DND-41 (cell line): ENCODE measurements around the gene POU4F1.
A peak's percentile ranks its signal among the peaks of the same experiment; 100 is the strongest.

ENCODE experiments used
- ATAC-seq: fragments of 200-7000 bp; cut with Tn5 transposase; 3 replicates; pipeline ENCODE4 v1.9.1; 2021; ENCODE audit warnings: low read depth; ENCODE audit not compliant: insufficient read depth
- DNase-seq: peaks from one replicate; pipeline ENCODE4 v3.0.0-alpha.2; 2020
- H2AFZ ChIP-seq: 2 replicates; pipeline ENCODE4 v1.6.0; 2012; ENCODE audit warnings: low read depth, low read length
- H3K27ac ChIP-seq: 2 replicates; pipeline ENCODE4 v1.5.1; 2012; ENCODE audit warnings: low read length, inconsistent platforms
- H3K27me3 ChIP-seq: fragments of 200-600 bp; sonication (generic); 2 replicates; pipeline ENCODE4 v1.6.0; 2012; ENCODE audit warnings: low read length, mild to moderate bottlenecking, inconsistent platforms; ENCODE audit not compliant: insufficient read depth, poor library complexity
- H3K36me3 ChIP-seq: 2 replicates; pipeline ENCODE4 v1.5.1; 2012; ENCODE audit warnings: low read length, inconsistent platforms; ENCODE audit not compliant: insufficient read depth
- H3K4me1 ChIP-seq: 2 replicates; pipeline ENCODE4 v1.5.1; 2012; ENCODE audit warnings: mild to moderate bottlenecking, low read length; ENCODE audit not compliant: insufficient read depth
- H3K4me2 ChIP-seq: 2 replicates; pipeline ENCODE4 v1.6.0; 2012; ENCODE audit warnings: mild to moderate bottlenecking, moderate library complexity, low read length, inconsistent platforms; ENCODE audit not compliant: insufficient read depth
- H3K4me3 ChIP-seq, 2 experiments: fragments of 200-600 bp in 1 of 2; shearing (Covaris generic) in 1 of 2; 2 replicates each; pipeline ENCODE4 v1.5.1; 2012 to 2016; ENCODE audit warnings: inconsistent platforms in 2 of 2, low read length in 2 of 2, mild to moderate bottlenecking in 2 of 2, low read depth in 1 of 2, moderate library complexity in 1 of 2
- H3K79me2 ChIP-seq: 2 replicates; pipeline ENCODE4 v1.6.0; 2012; ENCODE audit warnings: low read length, inconsistent platforms; ENCODE audit not compliant: insufficient read depth
- H3K9ac ChIP-seq: 2 replicates; pipeline ENCODE4 v1.6.0; 2012; ENCODE audit warnings: low read depth, mild to moderate bottlenecking, inconsistent platforms, low read length, moderate library complexity
- H3K9me3 ChIP-seq: 2 replicates; pipeline ENCODE4 v1.5.1; 2012; ENCODE audit warnings: low read length, moderate library complexity, mild to moderate bottlenecking, inconsistent platforms; ENCODE audit not compliant: insufficient read depth, severe bottlenecking
- H4K20me1 ChIP-seq: 2 replicates; pipeline ENCODE4 v1.6.0; 2012; ENCODE audit warnings: low read length; ENCODE audit not compliant: insufficient read depth
- EZH2 ChIP-seq: IDR thresholded peaks from 3 replicates; pipeline ENCODE4 v1.6.1; 2012; ENCODE audit warnings: borderline replicate concordance, low read depth, mild to moderate bottlenecking, moderate library complexity, low read length, inconsistent platforms; ENCODE audit not compliant: severe bottlenecking
- TF ChIP-seq, protein P1 (sequence below): IDR thresholded peaks from 2 replicates; pipeline ENCODE4 v1.5.1; 2012; ENCODE audit warnings: borderline replicate concordance, low read length, moderate library complexity, mild to moderate bottlenecking; ENCODE audit not compliant: poor library complexity, severe bottlenecking; ENCODE audit errors: extremely low read depth

Gene POU4F1

DNA sequence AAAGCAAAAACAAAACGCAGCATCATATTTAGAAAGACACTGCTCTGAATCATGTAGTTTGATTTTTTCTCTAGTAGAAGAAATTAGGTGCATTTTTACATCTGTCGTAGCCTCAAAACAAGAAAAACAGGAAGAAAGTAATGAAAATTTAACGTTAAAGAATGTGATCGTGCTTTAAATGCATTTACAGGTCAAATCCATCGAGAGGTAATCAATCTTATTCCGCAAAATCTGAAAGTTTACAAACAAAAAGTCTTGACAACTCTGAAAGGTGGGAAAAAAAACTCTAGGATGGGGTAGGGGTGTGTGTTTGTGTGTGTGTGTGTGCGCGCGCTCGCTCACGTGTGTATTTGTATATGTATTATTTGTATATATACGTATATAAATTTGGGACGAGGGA is 10.2 kb downstream of the POU4F1 start:
- Histone ChIP-seq H3K79me2 (no peaks in the 10 kb centered on the region), H2AFZ (no peak overlapping the region), H3K27me3 (peaks cover 24% of the 10 kb centered on the region), H3K4me3 (no peak overlapping the region), H3K4me2 (no peak overlapping the region), H3K9ac (no peak overlapping the region), H3K4me1 (no peaks in the 10 kb centered on the region), H4K20me1 (peaks cover 2% of the 10 kb centered on the region; the same call in 1 of the 2 replicates), H3K9me3 (no peaks in the 10 kb centered on the region), H3K27ac (no peak overlapping the region), H3K36me3 (no peaks in the 10 kb centered on the region)
- TF ChIP-seq, protein P1, sequence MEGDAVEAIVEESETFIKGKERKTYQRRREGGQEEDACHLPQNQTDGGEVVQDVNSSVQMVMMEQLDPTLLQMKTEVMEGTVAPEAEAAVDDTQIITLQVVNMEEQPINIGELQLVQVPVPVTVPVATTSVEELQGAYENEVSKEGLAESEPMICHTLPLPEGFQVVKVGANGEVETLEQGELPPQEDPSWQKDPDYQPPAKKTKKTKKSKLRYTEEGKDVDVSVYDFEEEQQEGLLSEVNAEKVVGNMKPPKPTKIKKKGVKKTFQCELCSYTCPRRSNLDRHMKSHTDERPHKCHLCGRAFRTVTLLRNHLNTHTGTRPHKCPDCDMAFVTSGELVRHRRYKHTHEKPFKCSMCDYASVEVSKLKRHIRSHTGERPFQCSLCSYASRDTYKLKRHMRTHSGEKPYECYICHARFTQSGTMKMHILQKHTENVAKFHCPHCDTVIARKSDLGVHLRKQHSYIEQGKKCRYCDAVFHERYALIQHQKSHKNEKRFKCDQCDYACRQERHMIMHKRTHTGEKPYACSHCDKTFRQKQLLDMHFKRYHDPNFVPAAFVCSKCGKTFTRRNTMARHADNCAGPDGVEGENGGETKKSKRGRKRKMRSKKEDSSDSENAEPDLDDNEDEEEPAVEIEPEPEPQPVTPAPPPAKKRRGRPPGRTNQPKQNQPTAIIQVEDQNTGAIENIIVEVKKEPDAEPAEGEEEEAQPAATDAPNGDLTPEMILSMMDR, result no peak
- no peak for TF ChIP-seq EZH2
- DNase-seq (no peak), ATAC-seq (no peak)

DNA sequence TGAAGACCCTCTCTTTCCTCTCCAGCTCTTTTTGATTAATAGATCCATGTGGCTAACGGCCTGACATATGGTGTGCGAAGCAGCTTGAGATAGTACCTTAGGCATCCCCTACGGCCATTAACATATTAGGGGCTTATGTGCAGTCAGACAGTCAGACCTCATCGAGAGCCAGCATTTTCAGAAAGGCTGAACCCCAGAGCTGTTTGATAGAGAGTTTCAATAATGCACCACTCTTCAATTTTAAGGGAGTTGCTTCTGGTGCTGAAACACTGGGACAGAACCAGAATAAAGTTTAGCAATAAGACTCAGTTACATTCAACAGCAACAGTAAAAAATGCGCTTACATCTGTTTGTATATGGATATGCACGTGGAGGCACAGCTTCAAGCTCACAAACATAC is 10.8 kb downstream of the POU4F1 start:
- Histone ChIP-seq H3K4me2 (no peak overlapping the region), H3K79me2 (no peaks in the 10 kb centered on the region), H3K36me3 (no peaks in the 10 kb centered on the region), H3K27ac (no peak overlapping the region), H3K9ac (no peak overlapping the region), H4K20me1 (peaks cover 2% of the 10 kb centered on the region; the same call in 1 of the 2 replicates), H3K4me1 (no peaks in the 10 kb centered on the region), H2AFZ (no peak overlapping the region), H3K9me3 (no peaks in the 10 kb centered on the region), H3K4me3 (no peak overlapping the region), H3K27me3 (peaks cover 24% of the 10 kb centered on the region)
- DNase-seq, result no peak
- ATAC-seq, result no peak
- TF ChIP-seq, protein P1, result no peak
- no peak for TF ChIP-seq EZH2

DNA sequence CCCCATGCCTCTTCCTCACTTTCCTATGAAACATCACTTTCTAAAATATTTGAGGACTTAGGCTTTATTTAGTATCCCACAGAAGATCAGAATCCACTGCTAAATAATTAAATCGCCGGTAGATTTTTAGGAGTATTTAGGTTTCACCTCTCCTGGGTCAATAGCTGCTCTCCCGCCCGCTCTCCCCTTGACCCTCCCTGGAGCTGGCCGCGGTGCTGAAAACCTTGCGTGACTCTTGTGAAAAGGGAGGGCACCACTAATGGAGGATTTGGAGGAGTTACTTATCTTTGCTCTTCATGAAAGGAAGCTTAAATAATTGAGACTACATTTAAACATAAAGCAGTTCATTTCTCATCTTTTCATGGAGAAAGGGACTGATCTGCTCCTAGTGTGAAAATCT is 14.1 kb downstream of the POU4F1 start:
- Histone ChIP-seq H2AFZ (no peak overlapping the region), H3K4me2 (no peak overlapping the region), H3K9ac (no peak overlapping the region), H3K9me3 (no peaks in the 10 kb centered on the region), H3K27me3 (peaks cover 15% of the 10 kb centered on the region), H4K20me1 (peaks cover 2% of the 10 kb centered on the region; the same call in 1 of the 2 replicates), H3K4me3 (no peak overlapping the region), H3K27ac (no peak overlapping the region), H3K79me2 (no peaks in the 10 kb centered on the region), H3K36me3 (no peaks in the 10 kb centered on the region), H3K4me1 (no peaks in the 10 kb centered on the region)
- ATAC-seq, result peak; percentile 42; the same call in 1 of the 3 replicates
- TF ChIP-seq EZH2, result no peak
- TF ChIP-seq, protein P1, result no peak
- peak; percentile 33 for DNase-seq

DNA sequence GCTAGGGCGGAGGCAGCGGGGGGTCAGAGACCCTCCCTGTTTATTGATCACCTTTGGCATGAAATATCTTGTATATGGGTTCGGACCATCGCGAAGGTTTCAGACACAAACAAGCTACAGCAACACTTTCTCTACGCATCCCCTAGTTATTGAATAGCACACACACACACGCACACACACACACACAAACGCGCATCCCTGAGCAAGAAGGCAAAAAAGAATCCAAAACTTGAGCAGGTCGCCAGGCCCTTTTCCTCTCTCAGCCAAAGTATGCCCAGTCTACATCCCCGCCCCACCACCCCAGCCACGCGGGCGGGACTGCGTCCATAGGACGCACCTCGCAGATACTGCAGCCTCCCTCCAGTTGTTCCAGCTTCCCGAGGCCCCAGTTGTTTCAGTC is 16.0 kb downstream of the POU4F1 start:
- H3K79me2 ChIP-seq, result no peaks in the 10 kb centered on the region
- H3K27ac ChIP-seq, result no peak overlapping the region
- no peak overlapping the region for H3K9ac ChIP-seq
- H4K20me1 ChIP-seq, result no peaks in the 10 kb centered on the region
- no peak for ATAC-seq
- no peaks in the 10 kb centered on the region for H3K4me1 ChIP-seq
- H3K27me3 ChIP-seq, result peaks cover 9% of the 10 kb centered on the region
- no peak for DNase-seq
- H3K36me3 ChIP-seq, result no peaks in the 10 kb centered on the region
- no peak overlapping the region for H3K4me2 ChIP-seq
- no peak overlapping the region for H3K4me3 ChIP-seq
- no peak overlapping the region for H2AFZ ChIP-seq
- H3K9me3 ChIP-seq, result no peaks in the 10 kb centered on the region
- TF ChIP-seq, protein P1, result no peak
- TF ChIP-seq EZH2, result no peak
